ENCODE measurements around the gene MTMR3.

The MTMR3 gene

GRCh38 chr22:29871684-29872083 lies 11.3 kb upstream of the MTMR3 start:
- peak; percentile 91 for DNase-seq

- no peak for DNase-seq
Observed at GRCh38 chr22:29872144-29872893, 10.7 kb upstream of the MTMR3 start.

- no peak for DNase-seq
Observed at GRCh38 chr22:29872989-29873388, 10.0 kb upstream of the MTMR3 start.

GRCh38 chr22:29873943-29874342 lies 9.0 kb upstream of the MTMR3 start:
- no peak for DNase-seq

- no peak for DNase-seq
Observed at GRCh38 chr22:29877620-29878019, 5.4 kb upstream of the MTMR3 start.

- DNase-seq, result no peak
Observed at GRCh38 chr22:29879753-29880152, 3.2 kb upstream of the MTMR3 start.

GRCh38 chr22:29882716-29883044 lies 294 bp upstream of the MTMR3 start:
- DNase-seq, result no peak

GRCh38 chr22:29883775-29884097 lies 762 bp downstream of the MTMR3 start:
- no peak for DNase-seq

- no peak for DNase-seq
Observed at GRCh38 chr22:29885610-29886009, 2.6 kb downstream of the MTMR3 start.

GRCh38 chr22:29886596-29886995 lies 3.6 kb downstream of the MTMR3 start:
- DNase-seq, result no peak

- DNase-seq, result no peak
Observed at GRCh38 chr22:29887358-29887757, 4.4 kb downstream of the MTMR3 start.

GRCh38 chr22:29890760-29891159 lies 7.8 kb downstream of the MTMR3 start:
- DNase-seq, result no peak

- no peak for DNase-seq
Observed at GRCh38 chr22:29892315-29893156, 9.6 kb downstream of the MTMR3 start.

- DNase-seq, result no peak
Observed at GRCh38 chr22:29901354-29901753, 18.4 kb downstream of the MTMR3 start.

GRCh38 chr22:29903371-29903770 lies 20.4 kb downstream of the MTMR3 start:
- DNase-seq, result no peak

GRCh38 chr22:29904020-29904419 lies 21.0 kb downstream of the MTMR3 start:
- no peak for DNase-seq

GRCh38 chr22:29907753-29908515 lies 25.0 kb downstream of the MTMR3 start:
- peak; percentile 76 for DNase-seq

GRCh38 chr22:29912141-29912540 lies 29.2 kb downstream of the MTMR3 start:
- DNase-seq, result no peak

- DNase-seq, result no peak
Observed at GRCh38 chr22:29912605-29913398, 29.8 kb downstream of the MTMR3 start.

GRCh38 chr22:29914165-29914564 lies 31.2 kb downstream of the MTMR3 start:
- no peak for DNase-seq

GRCh38 chr22:29914991-29915533 lies 32.1 kb downstream of the MTMR3 start:
- no peak for DNase-seq

GRCh38 chr22:29916007-29916544 lies 33.1 kb downstream of the MTMR3 start:
- no peak for DNase-seq
